Mononuclear cell (primary cell): ENCODE measurements around the gene PET100. TPM values are rescaled to one million over a fixed set of nuclear protein-coding genes. Genes with fewer than 3 reads are reported as not detected.
A peak's percentile ranks its signal among the peaks of the same experiment; 100 is the strongest.

Experiments used
- H3K27me3 ChIP-seq: 2 replicates; pipeline ENCODE4 v1.6.0; 2011; ENCODE audit warnings: low read length, control low read depth; ENCODE audit not compliant: insufficient read depth
- H3K4me1 ChIP-seq: 2 replicates; pipeline ENCODE4 v1.5.1; 2011; ENCODE audit warnings: mild to moderate bottlenecking, low read length, control low read depth; ENCODE audit not compliant: insufficient read depth
- H3K4me3 ChIP-seq: 2 replicates; pipeline ENCODE4 v1.5.1; 2011; ENCODE audit warnings: mild to moderate bottlenecking, low read length, moderate library complexity
- H3K9me3 ChIP-seq: 2 replicates; pipeline ENCODE4 v1.5.1; 2011; ENCODE audit warnings: low read depth, mild to moderate bottlenecking, control low read depth, low read length
- total RNA-seq: library from RNA; depleted of rRNA; stranded (reverse); fragments of >200 nt; gene quantifications from one replicate; pipeline ENCODE4 v1.2.3, GENCODE V29; 2012

The PET100 gene
- total RNA-seq: 14.3 TPM

GRCh38 chr19:7629347-7630054 is at the start of gene PET100, which contains the start of gene XAB2:
TSS of gene PET100 (plus strand) at chr19:7629793. CDS start at chr19:7629834, 41 bp downstream.
TSS of gene XAB2 (minus strand) at chr19:7629545. CDS start at chr19:7629527, 18 bp downstream.
- Histone ChIP-seq H3K9me3 (no peaks in the 10 kb centered on the region), H3K27me3 (no peaks in the 10 kb centered on the region), H3K4me1 (peaks cover 30% of the 10 kb centered on the region), H3K4me3 (peak within 1 kb of the TSS; percentile 86)

GRCh38 chr19:7582446-7582845 is 47.1 kb upstream of the PET100 start:
- Histone ChIP-seq H3K9me3 (no peaks in the 10 kb centered on the region), H3K27me3 (no peaks in the 10 kb centered on the region), H3K4me1 (no peaks in the 10 kb centered on the region), H3K4me3 (no peak overlapping the region)

- no peaks in the 10 kb centered on the region for H3K9me3 ChIP-seq
- peaks cover 10% of the 10 kb centered on the region for H3K27me3 ChIP-seq
- no peak overlapping the region for H3K4me3 ChIP-seq
- no peaks in the 10 kb centered on the region for H3K4me1 ChIP-seq
These were observed 39.8 kb upstream of the PET100 start for GRCh38 chr19:7589822-7590221.

- H3K4me1 ChIP-seq: no peaks in the 10 kb centered on the region
- no peaks in the 10 kb centered on the region for H3K9me3 ChIP-seq
- H3K27me3 ChIP-seq: peaks cover 14% of the 10 kb centered on the region
- no peak overlapping the region for H3K4me3 ChIP-seq
These were observed 39.3 kb upstream of the PET100 start for GRCh38 chr19:7590256-7590655.

- H3K9me3 ChIP-seq: no peaks in the 10 kb centered on the region
- peaks cover 35% of the 10 kb centered on the region for H3K27me3 ChIP-seq
- peaks cover 8% of the 10 kb centered on the region for H3K4me1 ChIP-seq
- no peak within 1 kb of the TSS for H3K4me3 ChIP-seq
These were observed 34.0 kb upstream of the PET100 start, which contains the start of gene CAMSAP3 for GRCh38 chr19:7595466-7596133. TSS of gene CAMSAP3 (plus strand) at chr19:7595863. CDS start at chr19:7596003, 140 bp downstream.

- Histone ChIP-seq H3K9me3 (no peaks in the 10 kb centered on the region), H3K4me1 (peaks cover 8% of the 10 kb centered on the region), H3K4me3 (no peak overlapping the region), H3K27me3 (peaks cover 35% of the 10 kb centered on the region)
These were observed 33.2 kb upstream of the PET100 start for GRCh38 chr19:7596211-7596937.

- Histone ChIP-seq H3K9me3 (no peaks in the 10 kb centered on the region), H3K27me3 (peaks cover 35% of the 10 kb centered on the region), H3K4me3 (no peak overlapping the region), H3K4me1 (peaks cover 8% of the 10 kb centered on the region)
These were observed 31.9 kb upstream of the PET100 start for GRCh38 chr19:7597689-7598088.

- H3K9me3 ChIP-seq: no peaks in the 10 kb centered on the region
These were observed 31.4 kb upstream of the PET100 start for GRCh38 chr19:7598180-7598579.

GRCh38 chr19:7600721-7601120 is 28.9 kb upstream of the PET100 start:
- Histone ChIP-seq H3K4me3 (no peak overlapping the region), H3K4me1 (peaks cover 8% of the 10 kb centered on the region), H3K9me3 (no peaks in the 10 kb centered on the region), H3K27me3 (peaks cover 19% of the 10 kb centered on the region)

More at GRCh38 chr19:7598180-7598579, 31.4 kb upstream of the PET100 start:
- Histone ChIP-seq H3K27me3 (peaks cover 35% of the 10 kb centered on the region), H3K4me3 (no peak overlapping the region), H3K4me1 (peaks cover 8% of the 10 kb centered on the region)

GRCh38 chr19:7602240-7602934 is 27.2 kb upstream of the PET100 start:
- Histone ChIP-seq H3K4me3 (no peak overlapping the region), H3K4me1 (no peaks in the 10 kb centered on the region), H3K27me3 (peaks cover 9% of the 10 kb centered on the region), H3K9me3 (no peaks in the 10 kb centered on the region)

GRCh38 chr19:7602935-7603497 is 26.6 kb upstream of the PET100 start:
- no peak overlapping the region for H3K4me3 ChIP-seq
- H3K9me3 ChIP-seq: no peaks in the 10 kb centered on the region
- peaks cover 3% of the 10 kb centered on the region for H3K27me3 ChIP-seq
- no peaks in the 10 kb centered on the region for H3K4me1 ChIP-seq

- H3K4me3 ChIP-seq: no peak overlapping the region
- H3K27me3 ChIP-seq: no peaks in the 10 kb centered on the region
- no peaks in the 10 kb centered on the region for H3K4me1 ChIP-seq
These were observed 25.7 kb upstream of the PET100 start for GRCh38 chr19:7603919-7604318.

GRCh38 chr19:7605490-7606222 is 23.9 kb upstream of the PET100 start:
- no peak overlapping the region for H3K4me3 ChIP-seq
- H3K9me3 ChIP-seq: no peaks in the 10 kb centered on the region
- H3K27me3 ChIP-seq: no peaks in the 10 kb centered on the region
- H3K4me1 ChIP-seq: no peaks in the 10 kb centered on the region

More at GRCh38 chr19:7603919-7604318, 25.7 kb upstream of the PET100 start:
- no peaks in the 10 kb centered on the region for H3K9me3 ChIP-seq

- H3K4me3 ChIP-seq: no peak overlapping the region
- H3K27me3 ChIP-seq: no peaks in the 10 kb centered on the region
- no peaks in the 10 kb centered on the region for H3K4me1 ChIP-seq
- no peaks in the 10 kb centered on the region for H3K9me3 ChIP-seq
These were observed 23.3 kb upstream of the PET100 start for GRCh38 chr19:7606289-7606688.
